Activated CD4-positive, alpha-beta memory T cell treated with anti-CD3 and anti-CD28 coated beads, Interleukin-2, amount 10 ng/mL, durations not matched to agents 7 days and 5 days (primary cell): ENCODE measurements around the gene FFAR4. TPM values are rescaled to one million over a fixed set of nuclear protein-coding genes. Genes with fewer than 3 reads are reported as not detected.

ENCODE experiments used
- CTCF ChIA-PET: fragments of 350-600 bp; sonication (Branson Sonifier 250); formaldehyde crosslinking; loops from one replicate; lab custom pipeline; 2021; ENCODE audit warnings: antibody characterized with exemption, inconsistent platforms; lab: Charles Lee
- POLR2A ChIA-PET: fragments of 350-600 bp; sonication (Branson Sonifier 250); formaldehyde crosslinking; loops from one replicate; lab custom pipeline; 2021; ENCODE audit warnings: antibody characterized with exemption; lab: Charles Lee
- DNase-seq: peaks from one replicate; pipeline ENCODE4 v3.0.0-alpha.2; 2020
- H3K27ac Mint-ChIP-seq: one replicate; pipeline ENCODE4 v1.8.0; 2021; ENCODE audit warnings: mild to moderate bottlenecking, mixed read lengths
- H3K27me3 Mint-ChIP-seq: one replicate; pipeline ENCODE4 v1.8.0; 2021; ENCODE audit warnings: mixed read lengths
- H3K36me3 Mint-ChIP-seq: one replicate; pipeline ENCODE4 v1.8.0; 2021; ENCODE audit warnings: low read depth, mixed read lengths
- H3K4me1 Mint-ChIP-seq: one replicate; pipeline ENCODE4 v1.8.0; 2021; ENCODE audit warnings: mixed read lengths
- H3K4me3 Mint-ChIP-seq: one replicate; pipeline ENCODE4 v1.8.0; 2021; ENCODE audit warnings: mild to moderate bottlenecking, mixed read lengths
- H3K9me3 Mint-ChIP-seq: one replicate; pipeline ENCODE4 v1.8.0; 2021; ENCODE audit warnings: mixed read lengths
- total RNA-seq, 2 experiments: library from RNA; stranded (reverse); gene quantifications; one replicate each; pipeline ENCODE4 v1.2.3, GENCODE V29; 2021

FFAR4 gene
- total RNA-seq, 2 experiments from 2014 or later = not detected

- Mint-ChIP-seq H3K27me3 (peaks cover 20% of the 10 kb centered on the region), H3K4me3 (no peak overlapping the region), H3K36me3 (no peaks in the 10 kb centered on the region), H3K4me1 (no peaks in the 10 kb centered on the region), H3K9me3 (no peaks in the 10 kb centered on the region), H3K27ac (no peak overlapping the region)
- DNase-seq = no peak
- CTCF ChIA-PET = no interaction called here
- POLR2A ChIA-PET = no interaction called here
These were observed 29.1 kb downstream of the FFAR4 start for GRCh38 chr10:93595378-93596161.

GRCh38 chr10:93596539-93596938, 30.1 kb downstream of the FFAR4 start:
- no peaks in the 10 kb centered on the region for H3K36me3 Mint-ChIP-seq
- DNase-seq = no peak
- peaks cover 20% of the 10 kb centered on the region for H3K27me3 Mint-ChIP-seq
- H3K9me3 Mint-ChIP-seq = no peaks in the 10 kb centered on the region
- ChIA-PET POLR2A (no interaction called here), CTCF (no interaction called here)
- H3K4me3 Mint-ChIP-seq = no peak overlapping the region
- no peaks in the 10 kb centered on the region for H3K4me1 Mint-ChIP-seq
- H3K27ac Mint-ChIP-seq = no peak overlapping the region

GRCh38 chr10:93597075-93597599, 30.7 kb downstream of the FFAR4 start:
- Mint-ChIP-seq H3K9me3 (no peaks in the 10 kb centered on the region), H3K4me1 (no peaks in the 10 kb centered on the region), H3K36me3 (no peaks in the 10 kb centered on the region), H3K27ac (no peak overlapping the region), H3K4me3 (no peak overlapping the region), H3K27me3 (peaks cover 26% of the 10 kb centered on the region)
- DNase-seq = no peak
- ChIA-PET POLR2A (no interaction called here), CTCF (no interaction called here)

GRCh38 chr10:93598157-93598556, 31.7 kb downstream of the FFAR4 start:
- ChIA-PET POLR2A (no interaction called here), CTCF (interaction anchor here (1.9 kb wide), 1 partner anchor 44 kb away, joined by 6 read pairs; no protein-coding TSS in a partner anchor)
- Mint-ChIP-seq H3K27me3 (peaks cover 36% of the 10 kb centered on the region), H3K9me3 (no peaks in the 10 kb centered on the region), H3K4me1 (no peaks in the 10 kb centered on the region), H3K4me3 (no peak overlapping the region), H3K36me3 (no peaks in the 10 kb centered on the region), H3K27ac (no peak overlapping the region)
- DNase-seq = no peak

GRCh38 chr10:93599335-93599734, 32.9 kb downstream of the FFAR4 start:
- Mint-ChIP-seq H3K9me3 (no peaks in the 10 kb centered on the region), H3K4me1 (no peaks in the 10 kb centered on the region), H3K36me3 (no peaks in the 10 kb centered on the region), H3K4me3 (no peak overlapping the region), H3K27ac (no peak overlapping the region), H3K27me3 (peaks cover 45% of the 10 kb centered on the region)
- CTCF ChIA-PET = interaction anchor here (1.9 kb wide), 1 partner anchor 45 kb away, joined by 6 read pairs; no protein-coding TSS in a partner anchor
- POLR2A ChIA-PET = no interaction called here
- DNase-seq = no peak

- Mint-ChIP-seq H3K4me3 (no peak overlapping the region), H3K27me3 (peaks cover 48% of the 10 kb centered on the region), H3K27ac (no peak overlapping the region), H3K9me3 (no peaks in the 10 kb centered on the region), H3K36me3 (no peaks in the 10 kb centered on the region), H3K4me1 (no peaks in the 10 kb centered on the region)
- POLR2A ChIA-PET = no interaction called here
- no peak for DNase-seq
- CTCF ChIA-PET = interaction anchor here (1.9 kb wide), 1 partner anchor 45 kb away, joined by 6 read pairs; no protein-coding TSS in a partner anchor
These were observed 33.3 kb downstream of the FFAR4 start for GRCh38 chr10:93599778-93600177.

- peaks cover 51% of the 10 kb centered on the region for H3K27me3 Mint-ChIP-seq
- CTCF ChIA-PET = no interaction called here
- no peak overlapping the region for H3K27ac Mint-ChIP-seq
These were observed 34.1 kb downstream of the FFAR4 start for GRCh38 chr10:93600446-93601145.

GRCh38 chr10:93601146-93601773, 34.8 kb downstream of the FFAR4 start, which contains the start of gene RBP4:
Gene RBP4, minus strand, starts transcription at chr10:93601235. Its CDS starts 207 bp downstream, at chr10:93601028.
- Mint-ChIP-seq H3K36me3 (no peaks in the 10 kb centered on the region), H3K27me3 (peaks cover 57% of the 10 kb centered on the region), H3K4me1 (no peaks in the 10 kb centered on the region), H3K27ac (no peak within 1 kb of the TSS), H3K4me3 (no peak within 1 kb of the TSS), H3K9me3 (no peaks in the 10 kb centered on the region)
- POLR2A ChIA-PET = no interaction called here
- DNase-seq = no peak
- CTCF ChIA-PET = no interaction called here

More at GRCh38 chr10:93600446-93601145, 34.1 kb downstream of the FFAR4 start:
- DNase-seq = no peak
- H3K4me3 Mint-ChIP-seq = no peak overlapping the region
- no peaks in the 10 kb centered on the region for H3K4me1 Mint-ChIP-seq
- no peaks in the 10 kb centered on the region for H3K9me3 Mint-ChIP-seq
- POLR2A ChIA-PET = no interaction called here
- H3K36me3 Mint-ChIP-seq = no peaks in the 10 kb centered on the region

GRCh38 chr10:93601774-93602162, 35.3 kb downstream of the FFAR4 start:
- Mint-ChIP-seq H3K4me3 (no peak overlapping the region), H3K27ac (no peak overlapping the region), H3K4me1 (no peaks in the 10 kb centered on the region), H3K36me3 (no peaks in the 10 kb centered on the region), H3K27me3 (peaks cover 62% of the 10 kb centered on the region), H3K9me3 (no peaks in the 10 kb centered on the region)
- ChIA-PET CTCF (no interaction called here), POLR2A (no interaction called here)
- no peak for DNase-seq

GRCh38 chr10:93603023-93603422, 36.6 kb downstream of the FFAR4 start:
- Mint-ChIP-seq H3K9me3 (no peaks in the 10 kb centered on the region), H3K4me1 (no peaks in the 10 kb centered on the region), H3K27ac (no peak overlapping the region), H3K4me3 (no peak overlapping the region), H3K36me3 (no peaks in the 10 kb centered on the region), H3K27me3 (peaks cover 65% of the 10 kb centered on the region)
- ChIA-PET CTCF (no interaction called here), POLR2A (no interaction called here)
- DNase-seq = no peak

- Mint-ChIP-seq H3K27ac (no peak overlapping the region), H3K36me3 (no peaks in the 10 kb centered on the region), H3K9me3 (no peaks in the 10 kb centered on the region), H3K4me3 (no peak overlapping the region), H3K27me3 (peaks cover 62% of the 10 kb centered on the region), H3K4me1 (no peaks in the 10 kb centered on the region)
- ChIA-PET POLR2A (no interaction called here), CTCF (no interaction called here)
- DNase-seq = no peak
These were observed 37.7 kb downstream of the FFAR4 start for GRCh38 chr10:93604146-93604545.

GRCh38 chr10:93608421-93608820, 42.0 kb downstream of the FFAR4 start:
- Mint-ChIP-seq H3K4me1 (no peaks in the 10 kb centered on the region), H3K27me3 (peaks cover 31% of the 10 kb centered on the region), H3K27ac (no peak overlapping the region), H3K4me3 (no peak overlapping the region), H3K9me3 (no peaks in the 10 kb centered on the region), H3K36me3 (no peaks in the 10 kb centered on the region)
- no peak for DNase-seq
- ChIA-PET POLR2A (no interaction called here), CTCF (no interaction called here)

- no peak for DNase-seq
- H3K36me3 Mint-ChIP-seq = no peaks in the 10 kb centered on the region
These were observed 45.8 kb downstream of the FFAR4 start, which contains the start of gene PDE6C for GRCh38 chr10:93612311-93612710. Gene PDE6C, plus strand, starts transcription at chr10:93612537. Its CDS starts 189 bp downstream, at chr10:93612726.

More at GRCh38 chr10:93612311-93612710, 45.8 kb downstream of the FFAR4 start, which contains the start of gene PDE6C:
- no peaks in the 10 kb centered on the region for H3K4me1 Mint-ChIP-seq
- POLR2A ChIA-PET = no interaction called here
- H3K27ac Mint-ChIP-seq = no peak within 1 kb of the TSS
- no peaks in the 10 kb centered on the region for H3K9me3 Mint-ChIP-seq
- H3K4me3 Mint-ChIP-seq = no peak within 1 kb of the TSS
- CTCF ChIA-PET = interaction anchor here (1.1 kb wide), 1 partner anchor 20 kb away, joined by 3 read pairs; no protein-coding TSS in a partner anchor
- peaks cover 5% of the 10 kb centered on the region for H3K27me3 Mint-ChIP-seq
